NCI-H1092 treated with DMSO at 0.1 percent for 48 hours (cell line): ENCODE data around the gene MCC.
"Not testable (repeated sequence)": the region's sequence is repeated elsewhere in the genome, so short reads cannot be mapped to it uniquely, and the experiment has no call there.

ENCODE experiments used
- DNase-seq: peaks from one replicate; lab custom pipeline; 2025; lab: John Stamatoyannopoulos, UW

Gene MCC

DNA sequence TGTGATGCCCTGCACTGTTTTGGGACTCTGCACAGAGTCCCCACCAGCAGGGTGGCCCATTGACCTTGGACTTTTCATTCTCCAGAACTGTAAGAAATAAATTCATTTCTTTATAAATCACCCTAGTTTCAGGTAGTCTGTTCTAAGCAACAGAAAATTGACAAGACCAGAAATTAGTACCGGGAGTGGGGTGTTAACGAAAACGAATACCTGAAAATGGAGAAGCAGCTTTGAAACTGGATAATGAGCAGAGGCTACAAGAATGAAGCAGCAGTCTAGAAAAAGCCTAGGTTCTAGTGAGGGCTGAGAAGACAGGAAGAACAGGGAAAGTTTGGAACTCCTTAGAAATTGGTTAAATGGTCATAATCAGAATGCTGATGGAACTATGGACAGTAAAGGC is 2.1 kb upstream of the MCC start:
- DNase-seq: no peak

DNA sequence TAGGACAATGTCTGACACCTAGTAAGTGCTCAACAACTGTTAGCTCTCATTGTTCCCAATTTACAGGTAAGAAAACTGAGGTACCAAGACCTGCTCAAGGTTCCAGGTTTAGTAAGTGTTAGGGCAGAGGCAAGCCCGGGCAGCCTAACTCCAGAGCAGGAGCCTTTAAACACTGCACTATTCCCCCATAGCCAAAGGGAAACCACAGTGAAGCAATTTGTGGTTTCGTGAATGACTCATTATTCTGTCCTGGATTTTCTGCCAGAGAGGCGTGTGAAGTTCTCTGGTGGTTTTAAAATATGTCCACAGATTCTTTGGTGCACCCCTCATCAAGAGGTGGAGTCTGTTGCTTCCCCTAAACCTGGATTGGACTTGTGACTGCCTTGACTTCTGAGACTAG is 1.0 kb upstream of the MCC start:
- DNase-seq: no peak

DNA sequence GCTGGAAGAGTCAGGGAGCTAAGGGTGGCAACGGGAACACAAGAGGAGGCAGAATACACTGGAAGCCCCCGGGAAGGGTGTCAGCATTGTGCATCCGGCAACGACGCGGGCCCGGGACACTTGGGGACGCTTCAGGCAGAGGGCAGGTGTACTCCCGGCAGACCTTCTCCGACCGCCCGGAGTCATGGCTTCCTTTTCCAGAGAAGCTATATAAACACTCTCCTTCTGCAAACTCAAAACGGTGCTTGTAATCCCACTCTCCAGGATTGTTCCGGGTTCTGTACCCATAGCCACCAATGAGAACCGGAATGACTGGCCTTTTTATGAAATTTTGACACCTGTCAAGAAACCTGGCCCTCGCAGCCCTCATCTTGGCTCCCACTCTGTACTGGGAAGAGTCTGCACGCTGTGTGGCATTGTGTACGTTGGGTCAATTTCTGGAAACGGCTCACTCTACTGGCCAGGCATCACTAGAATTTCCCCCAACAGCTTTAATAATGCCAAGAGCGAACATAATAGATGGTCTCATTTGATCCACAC is 462 bp upstream of the MCC start:
- no peak for DNase-seq

DNA sequence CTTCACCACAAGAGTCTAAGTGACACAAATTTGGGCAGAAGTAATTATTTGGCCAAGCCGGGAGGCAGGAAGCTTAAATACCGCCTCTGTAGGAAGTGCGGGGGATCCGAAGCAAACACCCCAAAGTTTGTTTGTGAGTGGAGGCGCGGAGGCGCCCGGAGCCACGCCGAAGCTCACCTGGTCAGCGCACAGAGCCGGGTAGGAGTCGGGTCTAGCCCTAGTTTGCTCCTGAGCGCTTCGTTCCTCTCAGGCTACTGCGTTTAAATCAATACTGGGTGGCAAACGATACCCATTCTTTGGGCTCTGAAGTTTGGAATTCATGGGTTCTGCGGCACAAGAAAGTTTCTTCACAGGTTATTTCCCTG is 855 bp downstream of the MCC start:
- DNase-seq: no peak

DNA sequence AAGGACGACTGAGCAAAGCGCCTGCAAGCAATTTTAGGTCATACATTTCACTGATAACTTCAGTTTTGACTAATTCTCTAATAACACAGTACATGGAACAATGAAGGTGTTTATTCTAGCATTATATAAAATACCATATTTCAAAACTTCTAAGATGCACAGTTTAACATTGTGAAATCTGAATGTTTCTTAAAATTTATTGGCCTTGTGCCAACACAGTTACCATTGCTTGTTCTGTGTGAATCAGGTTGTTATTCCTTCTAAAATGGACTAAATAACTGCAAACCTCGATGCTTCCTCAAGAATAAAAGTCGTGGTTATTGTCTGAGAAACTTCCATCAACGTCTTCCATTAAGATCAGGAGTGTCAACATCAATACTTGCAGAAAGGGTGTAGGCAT is 8.0 kb downstream of the MCC start:
- no peak for DNase-seq

DNA sequence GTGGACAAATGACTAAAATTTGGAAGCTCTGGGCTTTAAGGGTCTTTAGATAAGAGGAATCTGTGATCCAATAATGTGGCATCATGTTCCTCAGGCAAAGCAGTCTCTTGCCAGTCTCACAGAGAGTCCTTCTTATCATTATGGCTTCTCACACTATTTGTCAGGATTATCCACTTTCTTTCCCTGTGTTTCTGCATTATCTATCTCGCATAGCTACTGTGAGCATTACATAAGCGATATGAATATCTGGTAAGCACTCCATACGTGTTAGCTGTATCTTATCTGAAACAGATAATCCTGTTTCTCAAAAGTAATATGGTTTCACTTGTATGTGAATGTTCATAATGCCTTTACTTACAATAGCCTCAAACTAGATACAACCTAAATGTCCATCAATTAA is 9.6 kb downstream of the MCC start:
- DNase-seq: no peak

DNA sequence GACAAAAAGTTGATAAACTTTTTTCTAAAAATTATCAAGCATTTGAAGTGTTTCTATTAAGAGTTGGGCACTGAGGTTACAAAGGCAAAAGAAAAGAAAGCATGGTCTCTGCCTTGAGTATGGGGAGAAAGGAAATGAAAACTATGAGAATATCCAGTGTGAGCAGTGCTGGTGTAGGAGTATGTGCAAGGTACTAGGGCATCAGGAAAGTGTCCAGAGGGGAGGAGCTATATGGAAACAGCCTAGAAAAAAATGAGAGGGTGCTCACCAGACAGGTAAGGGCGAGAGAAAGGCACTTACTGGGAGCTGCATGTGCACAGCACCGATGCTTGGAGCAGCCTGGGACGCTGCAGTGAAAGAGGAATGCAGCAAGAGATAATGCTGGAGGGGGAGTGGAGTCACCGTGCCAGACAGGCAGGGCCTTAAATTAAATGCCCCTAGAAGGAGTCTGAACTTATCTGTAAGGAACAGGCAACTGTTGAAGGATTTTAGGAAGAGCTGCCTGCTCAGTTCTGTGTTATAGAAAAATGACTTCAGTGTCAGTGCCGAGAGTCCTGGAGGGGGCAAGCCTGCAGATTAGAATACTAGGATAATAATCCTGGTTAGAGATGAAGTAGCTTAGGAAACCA is 14.0 kb downstream of the MCC start:
- no peak for DNase-seq

DNA sequence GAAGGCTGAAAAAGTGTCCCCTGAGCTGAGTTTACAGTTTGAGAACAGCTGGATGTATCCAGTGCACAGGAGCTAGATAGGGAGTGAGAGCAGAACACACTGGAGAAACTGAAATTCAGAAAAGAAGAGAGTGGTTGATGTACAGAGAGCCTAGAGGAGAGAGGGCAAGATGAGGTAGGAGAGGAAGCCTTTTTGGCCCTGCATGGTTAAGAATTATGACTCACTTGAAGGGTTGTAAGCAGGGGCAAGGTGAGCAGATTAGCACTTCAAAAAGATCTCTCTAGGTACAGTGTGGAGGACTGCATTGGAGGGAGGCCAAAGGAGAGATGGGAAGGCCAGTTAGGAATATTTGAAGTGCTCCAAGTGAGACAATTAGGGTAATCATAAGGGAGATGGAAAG is 25.2 kb downstream of the MCC start:
- DNase-seq: no peak

DNA sequence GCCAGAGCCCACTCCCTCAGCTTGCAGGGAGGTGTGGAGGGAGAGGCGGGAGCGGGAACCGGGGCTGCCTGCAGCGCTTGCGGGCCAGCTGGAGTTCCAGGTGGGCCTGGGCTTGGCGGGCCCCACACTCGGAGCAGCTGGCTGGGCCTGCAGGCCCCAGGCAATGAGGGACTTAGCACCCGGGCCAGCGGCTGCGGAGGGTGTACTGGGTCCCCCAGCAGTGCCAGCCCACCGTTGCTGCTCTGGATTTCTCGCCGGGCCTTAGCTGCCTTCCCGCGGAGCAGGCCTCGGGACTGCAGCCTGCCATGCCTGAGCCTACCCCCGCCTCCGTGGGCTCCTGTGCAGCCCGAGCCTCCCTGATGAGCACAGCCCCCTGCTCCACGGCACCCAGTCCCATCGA is 31.1 kb downstream of the MCC start:
- DNase-seq: not testable (repeated sequence)

DNA sequence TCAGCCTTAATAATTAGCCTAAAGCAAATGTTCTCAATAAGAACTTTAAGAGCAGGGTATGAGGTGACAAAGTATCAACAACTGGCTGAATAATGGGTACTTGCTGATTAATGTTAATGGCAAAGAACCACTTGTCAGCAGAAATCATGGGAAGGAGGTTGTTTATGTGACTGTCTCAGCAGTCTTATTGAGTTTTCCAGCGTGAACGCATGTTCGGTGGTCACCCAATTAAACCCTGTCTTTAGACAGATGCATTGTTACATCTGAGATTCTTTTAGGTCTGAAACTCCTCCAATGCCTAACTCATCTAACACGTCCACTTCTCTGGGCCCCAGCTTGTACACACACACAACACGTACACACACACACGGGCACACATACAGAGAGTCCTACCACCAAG is 35.3 kb downstream of the MCC start:
- no peak for DNase-seq

DNA sequence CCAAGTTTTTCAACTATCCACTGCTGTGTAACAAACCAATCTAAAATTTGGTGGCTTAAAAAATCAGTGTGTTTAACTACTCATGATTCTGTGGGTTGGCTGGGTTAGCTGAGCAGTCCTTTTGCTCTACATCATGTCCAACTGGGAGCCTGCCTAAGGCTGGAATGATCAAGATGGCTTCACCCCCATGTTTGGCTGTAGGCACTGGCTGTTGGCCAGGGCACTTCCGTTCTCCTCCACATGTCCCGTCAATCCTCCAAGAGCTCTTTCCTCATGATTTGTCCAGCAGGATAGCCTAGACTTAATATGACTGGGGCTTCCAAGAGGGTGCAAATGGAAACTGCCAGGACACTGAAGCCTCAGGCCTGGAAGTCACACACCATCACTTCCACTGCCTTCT is 36.5 kb downstream of the MCC start:
- DNase-seq: no peak

DNA sequence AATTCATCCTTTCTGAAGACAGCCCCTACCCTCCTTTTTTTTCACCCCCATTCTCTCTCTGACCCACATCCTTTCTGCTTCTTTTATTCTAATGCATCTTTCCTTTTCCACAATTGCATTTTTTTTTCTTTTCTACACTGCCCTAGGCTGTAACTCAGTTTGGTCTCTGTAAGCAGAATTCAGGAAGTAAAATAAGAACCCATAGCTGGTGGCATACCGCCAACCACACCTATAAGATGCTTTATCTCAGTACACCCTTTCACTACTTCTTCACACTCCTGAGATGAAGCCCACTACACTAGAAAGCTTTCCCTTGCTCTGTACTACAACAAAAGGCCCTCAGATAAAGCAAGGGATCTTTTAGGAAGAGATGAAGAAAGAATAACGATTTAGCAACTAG is 37.3 kb downstream of the MCC start:
- no peak for DNase-seq

DNA sequence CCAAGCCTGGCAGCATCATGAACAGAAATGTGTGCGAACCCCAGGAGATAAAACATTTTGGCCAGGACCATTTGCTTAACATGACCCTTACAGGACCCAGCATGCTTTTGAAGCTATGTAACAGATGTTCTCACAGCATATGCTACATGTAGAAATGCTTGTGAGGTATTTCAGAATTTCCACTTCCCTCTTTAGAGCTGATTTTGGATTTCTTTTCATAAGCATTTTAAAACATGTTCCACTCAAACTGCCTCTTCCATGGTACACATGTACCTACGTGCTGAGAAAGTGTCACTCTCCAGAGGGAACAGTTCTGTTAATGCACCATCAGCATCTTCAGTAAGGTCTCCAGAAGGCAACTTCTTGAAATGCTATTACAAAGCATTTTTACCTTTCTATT is 37.8 kb downstream of the MCC start:
- no peak for DNase-seq

DNA sequence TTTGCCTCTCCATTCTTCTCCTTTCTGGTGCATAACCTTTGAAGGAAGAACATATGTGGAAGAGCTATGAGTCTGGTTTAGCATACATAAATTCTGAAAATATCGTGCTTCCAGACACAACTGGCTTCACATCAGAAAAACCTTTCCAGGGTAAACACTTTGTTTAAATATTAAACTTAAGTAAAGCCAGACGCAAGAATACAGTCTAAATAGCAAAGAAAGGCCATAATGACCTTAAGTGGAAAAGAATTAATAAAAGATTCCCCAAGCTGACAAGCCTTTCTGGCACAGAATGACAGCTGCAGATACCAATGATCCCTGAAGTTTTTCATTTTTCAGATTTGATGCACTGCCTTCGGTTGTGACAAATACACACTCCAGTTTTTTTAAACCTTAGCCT is 40.0 kb downstream of the MCC start:
- no peak for DNase-seq

DNA sequence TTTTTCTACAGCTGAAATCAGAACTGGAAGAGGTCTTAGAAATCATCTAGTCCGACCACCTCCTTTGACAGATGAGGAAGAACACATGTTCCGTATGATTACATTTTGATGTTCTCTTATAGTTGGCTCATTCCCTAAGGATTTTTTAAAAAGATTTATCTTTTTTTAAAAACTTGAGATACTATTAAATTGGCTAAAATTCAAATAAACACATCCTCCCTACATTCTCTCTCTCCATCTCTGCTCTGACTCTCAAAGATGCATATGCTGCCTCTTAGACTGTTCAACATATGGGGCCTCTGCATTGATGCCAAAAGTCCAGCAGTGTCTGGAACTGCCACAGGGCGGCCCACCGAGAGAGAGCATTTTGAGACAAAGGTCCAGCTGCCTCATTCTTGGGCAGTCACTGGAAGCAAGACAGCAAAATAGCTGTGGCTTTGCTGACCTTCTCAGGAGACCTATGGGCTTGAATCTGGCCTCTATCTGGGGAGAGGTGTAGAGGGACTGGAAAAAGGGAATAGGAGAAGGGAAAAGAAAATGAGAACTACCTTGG is 40.7 kb downstream of the MCC start:
- DNase-seq: no peak

DNA sequence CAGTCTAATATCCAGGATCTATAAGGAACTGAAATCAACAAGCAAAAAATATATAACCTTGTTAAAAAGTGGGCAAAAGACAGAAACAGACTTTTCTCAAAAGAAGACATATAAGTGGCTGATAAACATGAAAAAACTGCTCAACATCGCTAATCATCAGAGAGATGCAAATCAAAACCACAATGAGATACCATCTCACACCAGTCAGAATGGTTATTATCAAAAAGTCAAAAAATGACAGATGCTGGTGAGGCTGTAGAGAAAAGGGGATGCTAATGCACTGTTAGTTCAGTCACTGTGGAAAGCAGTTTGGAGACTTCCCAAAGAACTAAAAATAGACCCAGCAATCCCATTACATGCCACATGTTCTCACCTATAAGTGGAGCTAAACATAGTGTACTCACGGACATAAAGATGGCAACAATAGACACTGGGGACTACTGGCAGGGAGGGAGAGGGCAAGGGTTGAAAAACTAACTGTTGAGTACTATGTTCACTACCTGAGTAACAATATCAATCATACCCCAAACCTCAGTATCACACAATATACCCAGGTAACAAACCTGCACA is 41.8 kb downstream of the MCC start:
- no peak for DNase-seq

DNA sequence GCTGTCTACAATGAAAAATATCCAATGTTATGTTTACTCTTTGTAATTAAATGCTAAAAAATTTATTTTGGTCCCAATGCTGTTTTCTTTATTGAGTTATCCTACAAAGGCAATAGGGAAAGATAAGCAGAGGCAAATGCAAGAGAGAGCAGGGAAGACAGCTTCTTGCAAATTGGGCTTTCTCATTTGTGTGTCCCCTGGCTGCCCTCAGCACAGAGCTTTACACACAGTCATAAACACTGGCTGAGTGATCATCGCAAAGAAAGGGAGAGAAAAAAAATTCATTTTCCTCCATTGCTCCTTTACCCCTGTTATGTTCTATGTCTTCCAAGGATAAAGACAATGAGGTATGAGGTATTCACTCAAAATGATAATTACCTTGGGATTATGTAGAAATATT is 51.1 kb downstream of the MCC start:
- no peak for DNase-seq

DNA sequence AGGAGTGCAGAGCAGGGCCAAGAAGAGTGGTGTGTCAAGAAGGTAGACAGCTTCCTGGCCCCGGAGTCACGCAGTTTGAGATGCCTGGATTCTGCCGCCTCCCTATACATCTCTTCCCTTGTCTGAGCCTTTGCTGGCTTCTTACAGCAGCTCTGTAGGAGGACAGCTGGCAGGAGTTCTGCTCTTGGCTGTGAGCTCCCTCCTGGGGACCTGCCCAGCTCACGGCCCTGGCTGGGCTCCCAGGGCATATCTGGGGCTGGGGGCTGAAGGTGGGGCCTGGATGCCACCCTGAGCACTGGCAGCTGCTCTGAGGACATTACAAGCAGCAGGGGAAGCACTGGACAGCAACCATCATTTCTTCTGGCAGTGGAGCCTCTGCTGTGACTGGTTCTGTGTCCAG is 52.7 kb downstream of the MCC start:
- no peak for DNase-seq

DNA sequence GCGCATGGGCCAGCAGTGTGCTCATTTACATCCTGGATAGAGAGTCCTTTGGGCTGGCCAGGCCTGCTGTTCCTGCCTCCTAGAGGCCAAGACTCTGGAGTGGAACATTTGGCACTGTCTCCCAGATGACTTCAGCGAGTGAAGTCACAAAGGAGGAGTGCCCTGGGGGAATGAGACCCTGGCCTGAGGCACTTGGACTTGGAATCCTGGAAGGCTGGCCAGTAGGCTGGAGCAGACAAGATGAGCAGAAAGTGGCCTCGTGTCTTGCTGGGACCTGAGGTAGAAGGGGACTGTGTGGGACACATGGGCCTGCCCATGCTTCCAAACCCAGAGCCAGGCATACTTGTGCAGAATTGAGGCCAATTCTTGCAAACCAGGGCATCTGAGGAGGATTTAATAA is 53.4 kb downstream of the MCC start, which contains the start of gene TSSK1B:
Gene TSSK1B (minus strand): TSS at position 101 of the 400 bp plus-strand sequence. CDS start 150 bp downstream, outside the sequence.
- no peak for DNase-seq

DNA sequence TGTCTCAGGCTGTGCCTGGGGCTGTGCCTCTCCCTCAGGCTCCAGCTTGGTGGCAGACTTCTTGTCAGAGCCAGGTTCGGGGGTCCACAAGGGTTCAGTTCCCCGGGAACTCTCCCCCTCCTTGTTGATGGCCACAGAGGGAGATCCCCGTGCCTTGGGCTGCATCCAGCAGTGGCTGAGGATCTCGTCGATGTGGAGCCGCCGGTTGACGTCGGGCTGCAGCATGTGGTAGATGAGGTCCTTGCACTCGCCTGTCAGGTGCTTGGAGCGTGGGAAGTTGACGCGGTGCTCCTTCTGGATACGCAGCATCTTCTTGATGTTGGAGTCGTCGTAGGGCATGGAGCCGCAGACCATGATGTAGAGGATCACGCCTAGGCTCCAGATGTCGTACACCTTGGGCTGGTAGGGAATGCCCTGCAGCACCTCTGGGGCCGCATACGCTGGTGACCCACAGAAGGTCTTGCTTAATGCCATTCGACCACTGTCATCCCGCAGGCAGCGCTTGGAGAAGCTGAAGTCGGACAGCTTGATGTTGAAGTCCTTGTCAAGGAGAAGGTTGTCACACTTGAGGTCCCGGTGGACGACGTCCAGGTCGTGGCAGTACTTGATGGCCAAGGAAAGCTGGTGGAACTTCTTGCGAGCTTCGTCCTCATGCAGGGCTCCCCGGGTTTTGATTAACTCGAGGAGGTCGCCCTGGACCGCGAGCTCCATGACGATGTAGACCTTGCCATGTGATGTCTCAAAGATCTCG is 54.2 kb downstream of the MCC start:
- DNase-seq: no peak

DNA sequence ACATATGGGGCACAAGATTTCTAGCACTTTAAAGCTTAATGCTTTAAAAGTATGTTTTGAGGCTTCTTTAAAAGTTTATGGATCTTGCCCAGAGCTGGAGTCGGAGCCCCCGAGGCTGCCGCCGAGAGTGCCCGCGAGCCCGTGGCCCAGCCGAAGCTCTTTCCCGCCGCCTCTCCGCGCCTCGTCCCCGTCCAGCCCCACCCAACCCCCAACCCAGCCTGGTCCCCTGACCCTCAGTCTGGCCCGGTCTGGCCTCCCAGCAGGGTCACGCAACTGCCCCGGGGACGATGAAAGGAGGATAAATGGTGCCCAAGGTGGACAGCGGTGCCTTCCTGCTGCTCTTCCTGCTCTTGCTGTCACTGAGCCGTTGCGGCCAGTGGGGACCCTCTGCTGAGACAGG is 55.2 kb downstream of the MCC start:
- DNase-seq: no peak

DNA sequence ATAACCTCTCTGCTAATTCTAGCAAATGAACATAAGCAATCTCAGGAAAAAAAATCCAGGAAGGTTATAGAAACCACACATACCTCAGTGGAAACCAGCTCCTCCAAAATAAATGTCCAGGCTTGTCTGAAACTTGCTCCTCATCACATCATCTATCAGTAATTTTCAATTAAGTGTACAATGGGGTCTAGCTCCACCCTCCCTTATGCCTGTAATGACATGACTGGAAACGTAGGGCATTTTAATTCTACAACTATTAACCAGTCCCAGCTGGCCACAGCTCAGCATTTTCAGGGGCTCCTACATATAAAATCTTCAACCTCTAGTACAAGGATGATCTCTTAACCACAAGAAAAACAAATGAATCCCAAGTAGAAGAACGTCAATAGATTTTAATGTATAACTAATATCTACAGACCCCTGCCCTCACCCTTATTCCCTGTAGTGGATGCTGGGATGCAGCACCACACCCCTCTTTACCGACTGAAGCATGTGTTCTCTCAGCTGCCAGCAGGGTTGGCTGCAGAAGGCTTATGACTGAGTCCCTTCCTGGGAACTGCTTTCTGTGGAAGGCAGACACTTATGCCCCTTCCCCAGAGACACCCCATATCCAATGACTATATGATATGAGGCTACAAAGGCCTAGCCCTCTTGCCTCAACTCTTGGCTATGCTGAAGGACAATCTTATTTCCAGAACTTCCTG is 60.2 kb downstream of the MCC start:
- no peak for DNase-seq

DNA sequence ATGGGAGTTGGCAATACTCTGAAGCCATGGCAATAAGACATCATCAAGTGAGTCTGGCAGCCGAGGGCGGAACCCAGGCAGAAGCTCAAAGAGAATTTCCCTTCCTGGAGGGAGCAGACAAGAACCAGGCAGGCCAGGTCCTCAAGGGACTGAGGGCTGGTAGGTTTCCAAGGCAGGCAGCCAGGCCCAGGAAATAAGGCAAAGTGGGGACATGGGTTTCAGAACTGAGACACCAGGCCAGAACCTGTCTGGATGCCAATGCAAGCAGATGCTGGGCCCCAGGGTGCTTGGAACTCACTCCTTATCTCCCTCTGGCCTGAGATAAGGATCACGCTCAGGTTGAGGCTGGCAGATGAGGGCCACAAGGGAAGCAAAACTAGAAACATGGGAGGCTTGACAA is 62.3 kb downstream of the MCC start:
- DNase-seq: no peak
